PC-3 (cell line): ENCODE measurements around the gene ABCC10.

Experiments used
- CTCF ChIP-seq: fragments of 300-600 bp; sonication (generic); conservative IDR thresholded peaks from 2 replicates; pipeline ENCODE4 v1.5.1; 2017; ENCODE audit warnings: antibody characterized with exemption, low read depth, mild to moderate bottlenecking, low read length
- EZH2 ChIP-seq: fragments of 300-600 bp; sonication (generic); IDR thresholded peaks from one replicate; pipeline ENCODE4 v1.6.1; 2017; ENCODE audit warnings: antibody characterized with exemption, mild to moderate bottlenecking, low read length; ENCODE audit not compliant: unreplicated experiment
- EZH2phosphoT487 ChIP-seq: fragments of 300-600 bp; sonication (generic); IDR thresholded peaks from 2 replicates; pipeline ENCODE4 v1.6.1; 2018; ENCODE audit warnings: mild to moderate bottlenecking, antibody characterized with exemption, low read length, borderline replicate concordance

DNA sequence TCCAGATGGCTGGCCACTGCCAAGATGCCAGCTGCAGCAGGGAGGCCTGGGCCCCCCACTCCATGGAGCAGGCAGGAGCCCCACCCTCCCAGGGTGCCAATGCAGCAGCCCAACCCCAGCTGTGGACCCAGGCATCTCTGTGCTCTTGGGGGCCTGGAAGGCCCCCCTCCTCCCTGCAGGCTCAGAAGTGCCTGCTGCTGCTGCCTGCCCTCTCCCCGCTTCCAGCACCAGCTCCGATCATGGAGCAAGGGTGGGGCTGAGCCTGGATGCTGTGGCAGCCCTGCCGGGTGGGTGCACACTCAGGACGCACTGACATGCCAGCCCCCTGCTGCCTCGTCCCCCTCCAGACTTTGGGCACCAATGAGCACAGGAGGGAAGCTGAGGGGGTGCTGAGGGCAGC lies 14.8 kb upstream of the ABCC10 start:
- TF ChIP-seq CTCF (no peak), EZH2phosphoT487 (no peak), EZH2 (no peak)
